ENCODE results near the gene NPHS1. TPM values are rescaled to one million over a fixed set of nuclear protein-coding genes. Genes with fewer than 3 reads are reported as not detected.

NPHS1 gene
- total RNA-seq, 1 donor from 2014 or later = 0.06 TPM

DNA sequence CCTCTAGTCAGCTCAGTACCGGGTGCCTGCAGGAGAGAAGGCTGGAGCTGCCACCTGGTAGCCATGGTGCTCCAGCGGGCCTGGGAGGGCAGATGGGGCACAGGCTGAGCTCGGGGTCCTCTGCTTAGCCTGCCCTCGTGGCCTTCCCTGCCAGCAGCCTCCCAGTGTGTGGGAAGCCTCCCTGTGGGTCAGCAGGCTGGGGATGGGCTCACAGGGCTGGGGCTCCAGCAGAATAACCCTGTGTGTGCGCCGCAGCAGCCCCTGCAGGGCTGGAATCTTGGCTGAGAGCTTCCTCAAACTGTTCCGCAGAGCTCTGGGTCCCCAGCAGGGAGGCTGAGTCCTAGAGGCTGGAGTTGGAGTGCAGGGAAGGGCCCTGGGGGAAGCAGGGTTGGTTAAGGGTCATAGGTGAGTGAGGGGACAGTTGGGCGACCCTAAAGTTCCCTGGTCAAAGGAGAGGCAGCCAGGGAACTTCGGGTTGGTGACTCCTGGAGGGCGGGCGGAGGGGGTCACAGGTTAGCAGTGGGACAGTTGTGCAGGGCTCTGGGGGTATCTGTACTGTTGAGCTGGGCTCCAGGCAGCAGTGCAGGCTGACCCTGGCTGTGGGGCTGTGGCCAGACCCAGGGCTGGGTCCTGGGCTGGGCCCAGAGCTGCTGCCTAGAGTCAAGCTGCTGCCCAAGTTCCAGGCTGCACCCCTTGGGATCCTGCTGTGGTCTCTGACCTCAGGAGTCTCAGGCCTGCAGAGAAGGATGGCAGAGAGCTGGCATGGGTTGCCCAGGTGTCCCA, 62.9 kb downstream of the NPHS1 start:
- no peak for DNase-seq (ENCODE audit: low spot score)

DNA sequence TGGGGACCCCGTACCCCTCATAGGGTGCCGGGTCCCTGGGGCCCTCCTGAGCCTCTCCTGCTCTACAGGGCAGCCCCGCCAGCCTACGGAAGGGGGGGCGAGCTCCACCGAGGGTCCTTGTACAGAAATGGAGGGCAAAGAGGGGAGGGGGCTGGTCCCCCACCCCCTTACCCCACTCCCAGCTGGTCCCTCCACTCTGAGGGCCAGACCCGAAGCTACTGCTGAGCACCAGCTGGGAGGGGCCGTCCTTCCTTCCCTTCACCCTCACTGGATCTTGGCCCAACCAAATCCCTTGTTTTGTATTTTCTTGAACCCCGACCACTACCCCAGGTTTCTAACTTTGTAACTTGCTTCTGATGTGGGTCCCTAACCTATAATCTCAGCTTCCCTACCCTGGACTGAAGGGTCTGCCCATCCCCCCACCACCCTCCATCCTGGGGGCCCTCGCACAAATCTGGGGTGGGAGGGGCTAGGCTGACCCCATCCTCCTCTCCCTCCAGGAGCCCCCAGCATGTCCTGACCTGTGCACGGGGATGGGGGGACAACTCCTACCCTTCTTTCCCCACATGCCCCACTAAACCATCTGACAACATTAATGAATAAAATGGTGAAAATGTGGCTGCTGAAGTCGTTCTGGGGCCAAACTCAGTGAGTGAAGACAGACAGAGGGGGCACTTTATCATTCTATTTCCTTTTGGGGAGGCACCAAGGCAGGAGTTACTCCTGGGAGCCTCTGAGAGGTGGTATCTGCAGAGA, 63.9 kb downstream of the NPHS1 start:
- DNase-seq (ENCODE audit: low spot score) = no peak

GRCh38 chr19:35787227-35787799, 65.0 kb downstream of the NPHS1 start:
- no peak for DNase-seq (ENCODE audit: low spot score)

- DNase-seq (ENCODE audit: low spot score) = no peak
Observed at GRCh38 chr19:35786299-35787160, 65.8 kb downstream of the NPHS1 start.

GRCh38 chr19:35785339-35785627, 67.0 kb downstream of the NPHS1 start:
- no peak for DNase-seq (ENCODE audit: low spot score)

- DNase-seq (ENCODE audit: low spot score) = no peak
Observed at GRCh38 chr19:35784503-35785338, 67.6 kb downstream of the NPHS1 start.

GRCh38 chr19:35783469-35784434, 68.6 kb downstream of the NPHS1 start:
- DNase-seq (ENCODE audit: low spot score) = no peak

- DNase-seq (ENCODE audit: low spot score) = no peak
Observed at GRCh38 chr19:35782589-35782988, 69.7 kb downstream of the NPHS1 start.

DNA sequence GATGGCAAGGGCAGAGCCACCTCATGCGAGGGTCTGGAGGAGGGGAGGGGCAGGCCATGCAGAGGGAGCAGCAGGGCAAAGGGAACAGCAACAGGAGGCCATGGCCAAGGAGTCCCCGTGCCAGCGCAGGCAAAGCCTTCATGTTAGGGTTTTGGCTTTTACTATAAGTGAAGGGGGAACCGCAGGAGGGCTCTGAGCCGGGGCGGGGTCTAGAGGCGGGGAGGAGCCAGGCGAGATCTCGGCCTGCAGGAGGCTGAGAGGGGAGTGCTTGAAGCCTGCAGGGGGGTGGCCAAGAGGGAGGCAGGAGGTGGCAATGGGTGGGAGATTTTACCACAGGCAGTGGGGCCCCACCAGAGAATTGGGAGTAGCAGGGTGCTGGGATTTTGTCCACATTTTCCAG, 70.7 kb downstream of the NPHS1 start:
- DNase-seq (ENCODE audit: low spot score) = no peak

GRCh38 chr19:35780717-35781116, 71.6 kb downstream of the NPHS1 start:
- no peak for DNase-seq (ENCODE audit: low spot score)

DNA sequence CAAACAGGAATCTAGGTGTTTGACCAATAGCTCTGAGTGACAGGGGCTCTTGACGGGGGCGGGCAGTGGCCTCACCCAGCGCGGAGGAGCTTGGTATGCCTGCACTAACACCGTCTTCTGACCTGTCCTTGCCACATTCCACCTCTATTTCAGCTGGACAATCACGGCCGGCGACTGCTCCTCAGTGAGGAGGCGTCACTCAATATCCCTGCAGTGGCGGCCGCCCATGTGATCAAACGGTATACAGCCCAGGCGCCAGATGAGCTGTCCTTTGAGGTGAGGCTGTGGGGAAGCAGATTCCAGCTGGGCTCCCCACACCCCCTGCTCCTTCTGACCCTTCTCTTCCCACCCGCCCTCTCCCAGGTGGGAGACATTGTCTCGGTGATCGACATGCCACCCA, 72.2 kb downstream of the NPHS1 start:
- DNase-seq (ENCODE audit: low spot score) = no peak

DNA sequence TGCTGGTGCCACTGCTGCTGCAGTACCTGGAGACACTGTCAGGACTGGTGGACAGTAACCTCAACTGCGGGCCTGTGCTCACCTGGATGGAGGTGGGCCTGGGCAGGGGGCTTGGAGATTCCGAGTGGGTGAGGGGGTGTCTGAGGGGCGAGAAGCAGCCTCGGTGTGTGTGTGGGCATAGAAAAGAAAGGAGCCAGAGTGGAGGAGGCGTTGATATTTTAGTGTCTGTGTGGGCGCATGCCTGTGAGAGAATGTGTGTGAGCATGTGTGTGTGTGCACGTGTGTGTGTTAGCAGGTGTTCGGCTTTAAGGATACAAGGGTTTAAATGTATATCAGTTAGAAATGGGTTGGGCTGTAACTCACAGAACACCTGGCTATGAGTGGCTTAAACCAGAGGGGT, 73.3 kb downstream of the NPHS1 start:
- no peak for DNase-seq (ENCODE audit: low spot score)

GRCh38 chr19:35777961-35778360, 74.3 kb downstream of the NPHS1 start:
- DNase-seq (ENCODE audit: low spot score) = no peak

- DNase-seq (ENCODE audit: low spot score) = no peak
Observed at GRCh38 chr19:35777086-35777841, 75.0 kb downstream of the NPHS1 start.

GRCh38 chr19:35776102-35776788, 76.1 kb downstream of the NPHS1 start:
- DNase-seq (ENCODE audit: low spot score) = no peak

All from mucosa of gallbladder (tissue), 1 donor.